Heart right ventricle (tissue), 16 donors: ENCODE results near the gene KAT14. TPM values are rescaled to one million over a fixed set of nuclear protein-coding genes. Genes with fewer than 3 reads are reported as not detected.

Source experiments
- ATAC-seq, 8 donors: fragments of 200-7000 bp; cut with Tn5 transposase; one replicate each; pipeline ENCODE4 v1.9.1; 2020; ENCODE audit warnings: mild to moderate bottlenecking in 8 of 8, moderate library complexity in 8 of 8, moderate number of reproducible peaks in 1 of 8
- DNase-seq, 2 donors: peaks; one replicate each; pipeline ENCODE4 v3.0.0-alpha.2; 2020
- H3K27ac ChIP-seq, 10 donors: fragments of 200-600 bp; sonication (generic) in 2 of 10; one replicate each; pipeline versions ENCODE4 v1.5.0 to v1.8.0; 2020 to 2022; ENCODE audit warnings: mild to moderate bottlenecking in 3 of 10
- H3K27me3 ChIP-seq, 7 donors: fragments of 200-600 bp; one replicate each; pipeline ENCODE4 v1.8.0; 2021 to 2022; ENCODE audit warnings: mild to moderate bottlenecking in 2 of 7
- H3K36me3 ChIP-seq, 9 donors: fragments of 200-600 bp; sonication (generic) in 1 of 9; one replicate each; pipeline versions ENCODE4 v1.5.0 to v1.8.0; 2020 to 2022; ENCODE audit warnings: mild to moderate bottlenecking in 2 of 9
- H3K4me1 ChIP-seq, 9 donors: fragments of 200-600 bp; sonication (generic) in 1 of 9; one replicate each; pipeline versions ENCODE4 v1.5.0 to v1.8.0; 2020 to 2022; ENCODE audit warnings: mild to moderate bottlenecking in 4 of 9
- H3K4me3 ChIP-seq, 10 donors: fragments of 200-600 bp; sonication (generic) in 2 of 10; one replicate each; pipeline versions ENCODE4 v1.5.0 to v1.8.0; 2020 to 2022; ENCODE audit warnings: mild to moderate bottlenecking in 7 of 10, moderate library complexity in 2 of 10
- H3K9me3 ChIP-seq, 11 donors: fragments of 200-600 bp in 10 of 11; sonication (generic) in 2 of 11; one replicate each; pipeline versions ENCODE4 v1.5.0 to v1.8.0; 2013 to 2022; ENCODE audit warnings: mild to moderate bottlenecking in 2 of 11, control low read depth in 1 of 11, moderate library complexity in 1 of 11
- WGBS, 2 donors: extraction: QIAGEN DNeasy Blood & Tissue Kit; methylation state at CpG; one replicate each; pipeline ENCODE4 v1.1.7; 2013; ENCODE audit warnings: inconsistent platforms in 1 of 2; 5-methylcytosine and 5-hydroxymethylcytosine counted together
- intact Hi-C, 10 donors: fragments of 100-400 bp; cut with DNase I; formaldehyde crosslinking; loops; one replicate each; pipeline versions ENCODE4 v1.11.1 to v1.14.2; 2022
- polyA plus RNA-seq, 2 donors: library from polyadenylated mRNA; stranded (reverse); fragments of 200-250 nt; gene quantifications; one replicate each; pipeline ENCODE4 v1.2.3, GENCODE V29; 2013
- total RNA-seq, 10 donors: library from RNA; stranded (reverse); fragmentation: NEBNext Ultra II Directional in 3 of 10; extraction: Animal tissue kit (Norgen Biotek cat#: 25700) in 3 of 10; gene quantifications; one replicate each; pipeline versions ENCODE4 v1.2.1 to v1.2.4, GENCODE V29; 2021 to 2023
- TF ChIP-seq, protein P1 (sequence below), 9 donors: fragments of 200-600 bp; sonication (generic) in 2 of 9; IDR thresholded peaks; one replicate each; pipeline versions ENCODE4 v1.5.0 to v1.8.0; 2021 to 2022; ENCODE audit warnings: antibody characterized with exemption in 9 of 9, mild to moderate bottlenecking in 5 of 9, moderate library complexity in 1 of 9
- donor health status: Arrhythmogenic right ventricular cardiomyopathy.
- donor health status: ischemic (EF 13 %, LVEDD 7.1; RV severe dilation, severe dysfunction).
- donor health status: healthy with polysubstance abuse.
- donor health status: DM: no; HTN: yes; CAD: no.
- donor health status: DM: no; HTN: no; CAD: no.
- donor health status: ischemic (EF 25% LVEDD 6.9; RV normal size, moderate dysfunction).
- donor health status: ischemic (EF 25% LVEDD 5.7; RV mildly dilated, moderate dysfunction).
- donor health status: healthy.
- donor health status: DM: yes; HTN: yes; CAD: no.
- donor health status: Ischemic cardiomyopathy.
- donor health status: ischemic (EF 35%, LVEDD 5.7; RV mildly dilated, moderate dysfunction).
- donor health status: nonischemic (EF 11% LVEDD 7.7; RV severe dilation, severe dysfunction).
- donor health status: DM: yes; HTN: yes; CAD: no.
- donor health status: PGD.
- donor health status: ischemic (EF 29% LVEDD 5.4; RV normal size, mild dysfunction).
- donor health status: nonischemic (EF 23%, LVEDD 6.1; RV moderate dilation, normal function).

Gene KAT14
- total and polyA plus RNA-seq, 12 donors: 4.2 to 16.5 (median 10.1) TPM

DNA sequence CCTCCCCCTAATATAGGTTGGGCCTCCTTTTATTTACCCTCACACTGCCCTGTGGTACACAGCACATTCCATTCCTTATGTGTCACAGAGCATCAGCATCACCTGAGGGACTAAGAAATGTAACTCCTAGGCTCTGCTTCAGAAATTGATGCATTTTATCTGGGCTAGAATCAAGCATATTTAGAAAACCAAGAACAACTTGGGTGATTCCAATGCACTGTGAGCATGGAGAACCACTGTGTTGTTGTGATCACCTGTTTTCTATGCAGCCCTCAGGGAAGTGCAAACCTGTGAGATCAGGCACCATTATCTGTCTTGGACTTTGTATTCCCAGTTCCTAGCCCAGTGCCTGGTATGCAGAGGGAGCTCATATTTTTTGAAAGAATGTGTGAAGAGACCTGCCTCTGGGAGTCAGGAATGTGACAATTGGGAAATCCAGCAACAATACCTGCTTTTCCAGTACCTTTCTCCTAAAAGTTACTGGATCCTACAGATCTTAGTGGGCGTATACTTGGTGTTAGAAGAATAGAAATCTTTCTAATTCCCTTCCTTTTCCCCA, 7.0 kb downstream of the KAT14 start:
- Histone ChIP-seq H3K4me1 (peaks cover 0 to 16% (median 5%) of the 10 kb centered on the region in 9 donors), H3K36me3 (peaks cover 0 to 75% (median 5%) of the 10 kb centered on the region in 9 donors), H3K4me3 (no peak overlapping the region), H3K27ac (no peak overlapping the region), H3K9me3 (no peaks in the 10 kb centered on the region), H3K27me3 (no peaks in the 10 kb centered on the region)
- WGBS, 2 donors: 97 to 99% methylated on average over 1 of the region's 1 CpG
- intact Hi-C loops: no loop called here
- no peak for DNase-seq
- no peak for ATAC-seq
- TF ChIP-seq, protein P1, sequence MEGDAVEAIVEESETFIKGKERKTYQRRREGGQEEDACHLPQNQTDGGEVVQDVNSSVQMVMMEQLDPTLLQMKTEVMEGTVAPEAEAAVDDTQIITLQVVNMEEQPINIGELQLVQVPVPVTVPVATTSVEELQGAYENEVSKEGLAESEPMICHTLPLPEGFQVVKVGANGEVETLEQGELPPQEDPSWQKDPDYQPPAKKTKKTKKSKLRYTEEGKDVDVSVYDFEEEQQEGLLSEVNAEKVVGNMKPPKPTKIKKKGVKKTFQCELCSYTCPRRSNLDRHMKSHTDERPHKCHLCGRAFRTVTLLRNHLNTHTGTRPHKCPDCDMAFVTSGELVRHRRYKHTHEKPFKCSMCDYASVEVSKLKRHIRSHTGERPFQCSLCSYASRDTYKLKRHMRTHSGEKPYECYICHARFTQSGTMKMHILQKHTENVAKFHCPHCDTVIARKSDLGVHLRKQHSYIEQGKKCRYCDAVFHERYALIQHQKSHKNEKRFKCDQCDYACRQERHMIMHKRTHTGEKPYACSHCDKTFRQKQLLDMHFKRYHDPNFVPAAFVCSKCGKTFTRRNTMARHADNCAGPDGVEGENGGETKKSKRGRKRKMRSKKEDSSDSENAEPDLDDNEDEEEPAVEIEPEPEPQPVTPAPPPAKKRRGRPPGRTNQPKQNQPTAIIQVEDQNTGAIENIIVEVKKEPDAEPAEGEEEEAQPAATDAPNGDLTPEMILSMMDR (IDR thresholded peaks at IDR 0.05): no peak

DNA sequence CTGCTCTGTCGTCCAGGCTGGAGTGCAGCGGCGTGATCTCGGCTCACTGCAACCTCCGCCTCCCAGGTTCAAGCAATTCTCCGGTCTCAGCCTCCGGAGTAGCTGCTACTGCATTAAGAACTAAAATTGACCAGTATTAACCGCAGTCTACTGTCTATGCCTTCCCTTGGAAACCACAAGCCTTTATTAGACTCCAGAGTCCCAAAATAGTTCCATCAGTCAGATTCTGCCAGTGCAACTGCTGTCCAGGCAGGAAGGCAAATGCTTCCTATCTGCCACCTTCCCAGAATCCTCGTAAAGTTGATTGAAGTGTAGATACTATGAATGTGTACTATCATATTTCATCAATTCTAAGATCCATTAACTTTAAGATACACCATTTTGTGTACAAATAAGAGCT, 16.7 kb downstream of the KAT14 start:
- DNase-seq (no peak), ATAC-seq (peak in 1 of 8 donors; percentile 44)
- TF ChIP-seq, protein P1 (IDR thresholded peaks at IDR 0.05): no peak
- peaks cover 0 to 83% (median 17%) of the 10 kb centered on the region in 9 donors for H3K36me3 ChIP-seq
- H3K27ac ChIP-seq: no peak overlapping the region
- no peak overlapping the region for H3K4me3 ChIP-seq
- WGBS, 2 donors: 92 to 94% methylated on average over 9 of the region's 9 CpGs
- intact Hi-C loops: no loop called here
- H3K4me1 ChIP-seq: no peaks in the 10 kb centered on the region
- no peaks in the 10 kb centered on the region for H3K27me3 ChIP-seq
- H3K9me3 ChIP-seq: no peaks in the 10 kb centered on the region

DNA sequence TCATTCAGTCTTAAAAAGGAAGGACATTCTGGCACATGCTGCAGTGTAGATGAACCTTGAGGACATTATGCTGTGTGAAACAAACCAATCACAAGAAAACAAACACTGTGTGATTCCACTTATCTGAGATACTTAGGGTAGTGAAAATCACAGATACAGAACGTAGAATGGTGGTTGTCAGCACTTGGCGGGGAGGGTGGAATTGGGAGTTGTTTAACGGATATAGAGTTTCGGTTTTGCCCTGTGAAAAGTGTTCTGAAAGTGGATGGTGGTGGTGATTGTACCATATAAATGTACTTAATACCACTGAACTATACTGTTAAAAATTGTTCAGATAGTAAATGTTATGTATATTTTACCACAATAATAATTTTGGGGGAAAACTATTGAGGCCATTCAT, 18.4 kb downstream of the KAT14 start:
- H3K4me1 ChIP-seq: no peaks in the 10 kb centered on the region
- H3K4me3 ChIP-seq: no peak overlapping the region
- TF ChIP-seq, protein P1 (IDR thresholded peaks at IDR 0.05): no peak
- DNase-seq (no peak), ATAC-seq (no peak)
- no peak overlapping the region for H3K27ac ChIP-seq
- no peaks in the 10 kb centered on the region for H3K27me3 ChIP-seq
- no peaks in the 10 kb centered on the region for H3K9me3 ChIP-seq
- peaks cover 0 to 86% (median 23%) of the 10 kb centered on the region in 9 donors for H3K36me3 ChIP-seq
- WGBS, 2 donors: 93 to 95% methylated on average over 4 of the region's 4 CpGs
- intact Hi-C loops: no loop called here

DNA sequence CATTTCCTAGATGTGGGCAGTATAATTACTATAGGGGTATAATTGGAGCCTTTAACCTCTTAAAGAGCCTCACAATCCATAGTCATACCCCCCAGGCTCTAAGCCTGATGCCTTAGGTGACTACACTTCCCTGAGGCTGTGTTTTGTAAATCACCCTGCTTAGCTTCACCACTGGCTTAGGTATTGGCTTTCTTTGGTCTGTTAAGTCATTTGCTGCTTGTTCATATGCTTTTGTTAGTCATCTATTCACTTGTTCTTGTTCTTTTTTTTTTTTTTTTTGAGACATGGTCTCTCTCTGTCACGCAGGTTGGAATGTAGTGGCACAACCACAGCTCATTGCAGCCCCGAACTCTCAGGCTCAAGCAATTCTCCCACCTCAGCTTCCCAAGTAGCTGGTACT, 26.7 kb downstream of the KAT14 start:
- H3K36me3 ChIP-seq: peaks cover 0 to 80% (median 19%) of the 10 kb centered on the region in 9 donors
- intact Hi-C loops: no loop called here

More for the DNA sequence above, 26.7 kb downstream of the KAT14 start:
- Histone ChIP-seq H3K27ac (no peak overlapping the region), H3K27me3 (no peaks in the 10 kb centered on the region), H3K4me3 (no peak overlapping the region), H3K4me1 (peaks cover 0 to 21% (median 0%) of the 10 kb centered on the region in 9 donors), H3K9me3 (no peaks in the 10 kb centered on the region)
- no peak for DNase-seq
- ATAC-seq: no peak
- WGBS, 2 donors: 94 to 96% methylated on average over 2 of the region's 2 CpGs
- TF ChIP-seq, protein P1 (IDR thresholded peaks at IDR 0.05): no peak
